Vagina (tissue), 2 donors: ENCODE data around the gene ARHGAP8.

Experiments used
- POLR2A ChIP-seq, 2 donors: fragments of 450-650 bp; IDR thresholded peaks; one replicate each; pipeline ENCODE4 v1.6.1; 2017; ENCODE audit warnings: antibody characterized with exemption in 2 of 2, mild to moderate bottlenecking in 2 of 2, moderate library complexity in 2 of 2
- POLR2AphosphoS5 ChIP-seq, 2 donors: sonication (generic); formaldehyde crosslinking; IDR thresholded peaks; one replicate each; pipeline ENCODE4 v1.9.0; 2017; ENCODE audit warnings: antibody characterized with exemption in 2 of 2, mild to moderate bottlenecking in 2 of 2, low read depth in 1 of 2; ENCODE audit not compliant: insufficient read depth in 1 of 2

DNA sequence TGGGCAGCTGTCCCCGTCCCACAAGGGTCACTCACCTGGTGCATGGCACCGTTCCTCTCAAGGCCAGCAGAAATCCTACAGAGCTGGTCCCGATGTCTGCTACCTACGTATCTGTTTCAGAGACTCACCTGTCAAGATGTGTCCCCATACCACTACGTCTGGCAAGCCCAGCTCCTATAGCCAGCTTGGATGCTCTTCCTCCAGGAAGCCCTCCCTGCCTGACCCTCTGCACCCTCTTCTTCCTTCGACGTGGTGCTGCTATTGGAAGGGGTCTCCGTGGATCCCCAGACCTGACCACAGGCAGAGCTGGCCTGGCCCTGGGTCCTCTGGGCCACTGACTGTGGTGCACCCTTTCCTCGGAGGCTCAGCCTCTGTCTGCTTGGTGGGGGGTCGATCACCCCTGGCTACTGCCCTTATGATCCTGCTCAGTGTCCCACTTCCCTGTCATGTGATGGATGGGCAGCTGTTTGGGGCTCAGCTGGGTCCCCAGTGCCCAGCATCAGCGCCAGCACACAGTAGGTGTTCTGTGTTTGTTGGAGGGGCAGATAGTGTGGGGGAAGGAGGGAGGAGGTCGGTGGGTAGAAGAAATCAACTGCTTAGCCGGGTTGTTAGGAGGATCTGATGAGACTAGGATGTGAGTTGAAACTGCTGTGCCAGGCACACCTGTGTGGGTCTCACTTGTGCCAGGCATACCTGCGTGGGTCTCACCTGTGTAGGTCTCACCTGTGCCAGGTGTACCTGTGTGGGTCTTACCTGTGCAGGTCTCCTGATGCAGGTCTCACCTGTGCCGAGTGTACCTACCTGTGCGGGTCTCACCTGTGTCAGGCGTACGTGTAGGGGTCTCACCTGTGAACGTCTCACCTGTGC, 21.7 kb upstream of the ARHGAP8 start:
- TF ChIP-seq POLR2A (IDR thresholded peaks at IDR 0.05) (no peak), POLR2AphosphoS5 (IDR thresholded peaks at IDR 0.05; ENCODE audit: insufficient read depth in 1 of 2, low read depth in 1 of 2) (no peak)
